Liver (tissue), 9 donors: ENCODE data around the gene RASAL2. TPM values are rescaled to one million over a fixed set of nuclear protein-coding genes. Genes with fewer than 3 reads are reported as not detected.

Experiments
- DNase-seq: peaks from one replicate; pipeline ENCODE4 v3.0.0-alpha.2; 2017; ENCODE audit warnings: low spot score
- H3K27ac ChIP-seq, 2 donors: one replicate each; pipeline ENCODE4 v1.7.0; 2013; ENCODE audit warnings: inconsistent platforms in 2 of 2, low read length in 2 of 2, control low read depth in 1 of 2, low read depth in 1 of 2, mild to moderate bottlenecking in 1 of 2
- H3K27me3 ChIP-seq, 4 donors: one replicate each; pipeline versions ENCODE4 v1.6.1 to v1.7.0; 2013; ENCODE audit warnings: low read length in 3 of 4, inconsistent platforms in 1 of 4, mild to moderate bottlenecking in 1 of 4, moderate library complexity in 1 of 4; ENCODE audit not compliant: control insufficient read depth in 4 of 4, insufficient read depth in 4 of 4
- H3K36me3 ChIP-seq, 4 donors: one replicate each; pipeline versions ENCODE4 v1.6.1 to v1.7.0; 2013; ENCODE audit warnings: low read length in 3 of 4, mild to moderate bottlenecking in 3 of 4, low read depth in 1 of 4, moderate library complexity in 1 of 4; ENCODE audit not compliant: control insufficient read depth in 4 of 4, insufficient read depth in 3 of 4
- H3K4me1 ChIP-seq, 4 donors: one replicate each; pipeline versions ENCODE4 v1.6.1 to v1.7.0; 2013; ENCODE audit warnings: low read length in 3 of 4, mild to moderate bottlenecking in 3 of 4, moderate library complexity in 1 of 4; ENCODE audit not compliant: control insufficient read depth in 4 of 4, insufficient read depth in 4 of 4
- H3K4me3 ChIP-seq, 3 donors: one replicate each; pipeline versions ENCODE4 v1.6.1 to v1.7.0; 2013; ENCODE audit warnings: low read length in 3 of 3, control low read depth in 1 of 3, low read depth in 1 of 3, mild to moderate bottlenecking in 1 of 3
- H3K9ac ChIP-seq, 2 donors: one replicate each; pipeline ENCODE4 v1.7.0; 2013; ENCODE audit warnings: low read length in 2 of 2, mild to moderate bottlenecking in 2 of 2, moderate library complexity in 2 of 2, control low read depth in 1 of 2, low read depth in 1 of 2
- H3K9me3 ChIP-seq, 4 donors: one replicate each; pipeline versions ENCODE4 v1.6.1 to v1.7.0; 2013; ENCODE audit warnings: low read length in 3 of 4; ENCODE audit not compliant: control insufficient read depth in 4 of 4
- EGR1 ChIP-seq, 2 donors: IDR thresholded peaks; 2 replicates each; pipeline ENCODE4 v1.6.1; 2016 to 2018; ENCODE audit warnings: antibody characterized with exemption in 2 of 2, low read depth in 2 of 2
- FOXA1 ChIP-seq: IDR thresholded peaks from 2 replicates; pipeline ENCODE4 v1.6.1; 2016; ENCODE audit warnings: antibody characterized with exemption
- FOXA2 ChIP-seq: IDR thresholded peaks from 2 replicates; pipeline ENCODE4 v1.6.1; 2016; ENCODE audit warnings: antibody characterized with exemption
- GABPA ChIP-seq, 2 donors: IDR thresholded peaks in 1 of 2; conservative IDR thresholded peaks in 1 of 2; 2 replicates each; pipeline ENCODE4 v1.6.1; 2016; ENCODE audit warnings: antibody characterized with exemption in 2 of 2, mild to moderate bottlenecking in 1 of 2, moderate library complexity in 1 of 2
- HNF4A ChIP-seq, 2 donors: conservative IDR thresholded peaks; 2 replicates each; pipeline ENCODE4 v1.6.1; 2016; ENCODE audit warnings: antibody characterized with exemption in 2 of 2, mild to moderate bottlenecking in 2 of 2
- HNF4G ChIP-seq: IDR thresholded peaks from 2 replicates; pipeline ENCODE4 v1.6.1; 2016; ENCODE audit warnings: antibody characterized with exemption
- JUND ChIP-seq, 2 donors: IDR thresholded peaks; 2 replicates each; pipeline ENCODE4 v1.6.1; 2016; ENCODE audit warnings: antibody characterized with exemption in 2 of 2
- MAX ChIP-seq: IDR thresholded peaks from 2 replicates; pipeline ENCODE4 v1.6.1; 2016; ENCODE audit warnings: antibody characterized with exemption
- NR2F2 ChIP-seq: IDR thresholded peaks from 2 replicates; pipeline ENCODE4 v1.6.1; 2016; ENCODE audit warnings: antibody characterized with exemption
- RAD21 ChIP-seq, 2 donors: IDR thresholded peaks; 2 replicates each; pipeline ENCODE4 v1.6.1; 2016; ENCODE audit warnings: antibody characterized with exemption in 2 of 2, mild to moderate bottlenecking in 2 of 2
- REST ChIP-seq: IDR thresholded peaks from 2 replicates; pipeline ENCODE4 v1.6.1; 2016; ENCODE audit warnings: antibody characterized with exemption, mild to moderate bottlenecking
- RXRA ChIP-seq, 2 donors: IDR thresholded peaks; 2 replicates each; pipeline ENCODE4 v1.6.1; 2017 to 2018; ENCODE audit warnings: antibody characterized with exemption in 2 of 2, mild to moderate bottlenecking in 1 of 2
- SP1 ChIP-seq: IDR thresholded peaks from 2 replicates; pipeline ENCODE4 v1.6.1; 2018; ENCODE audit warnings: antibody characterized with exemption, mild to moderate bottlenecking
- TAF1 ChIP-seq: conservative IDR thresholded peaks from 2 replicates; pipeline ENCODE4 v1.6.1; 2016; ENCODE audit warnings: antibody characterized with exemption, mild to moderate bottlenecking
- WGBS: extraction: QIAGEN DNeasy Blood & Tissue Kit; methylation state at CpG from one replicate; pipeline ENCODE4 v1.1.7; 2013; 5-methylcytosine and 5-hydroxymethylcytosine counted together
- polyA plus RNA-seq, 2 donors: library from polyadenylated mRNA; stranded (reverse) in 1 of 2; unstranded in 1 of 2; fragments of 200-250 nt in 1 of 2; fragments of >200 nt in 1 of 2; fragmentation: Nextera tagmentation in 1 of 2; extraction: Ambion mirVana in 1 of 2; gene quantifications; one replicate each; pipeline versions ENCODE4 v1.2.1 to v1.2.3, GENCODE V29; 2013 to 2015
- total RNA-seq, 2 donors: library from RNA; depleted of rRNA; stranded (reverse); fragments of >200 nt; gene quantifications; one replicate each; pipeline ENCODE4 v1.2.3, GENCODE V29; 2014
- TF ChIP-seq, protein P1 (sequence below): IDR thresholded peaks from 2 replicates; pipeline ENCODE4 v1.6.1; 2016; ENCODE audit warnings: antibody characterized with exemption
- TF ChIP-seq, protein P2 (sequence below): fragments of 150-350 bp; IDR thresholded peaks from 2 replicates; pipeline ENCODE4 v1.5.1; 2017; ENCODE audit warnings: improper control_type of control experiment, low read depth, low read length; ENCODE audit not compliant: missing input control
- donor health status: healthy.
- donor health status: healthy.
- donor health status: healthy.
- donor health status: healthy.
- donor health status: healthy.

Gene RASAL2
- total and polyA plus RNA-seq, 4 donors, result 1.8 to 8.1 (median 4.1) TPM

DNA sequence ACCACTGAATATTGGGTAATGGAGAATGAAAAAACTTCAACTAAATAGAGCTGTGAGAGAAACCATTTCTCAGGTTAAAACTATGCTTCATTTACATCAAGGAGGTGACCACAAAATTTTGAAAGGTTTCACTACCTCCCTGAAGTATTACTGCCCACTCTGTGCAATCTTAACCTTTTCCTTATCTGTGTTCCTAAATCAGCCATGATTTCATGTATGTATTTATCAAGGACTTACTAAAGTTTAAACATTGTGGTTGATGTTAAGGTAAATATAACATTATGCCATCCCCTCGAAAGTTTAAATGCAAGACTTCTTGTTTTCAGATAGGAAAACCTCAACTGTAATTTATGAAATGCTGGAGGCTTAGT lies 318.5 kb downstream of the RASAL2 start:
- Histone ChIP-seq H3K36me3 (no peaks in the 10 kb centered on the region), H3K27me3 (no peaks in the 10 kb centered on the region), H3K4me3 (no peak overlapping the region), H3K9me3 (no peaks in the 10 kb centered on the region), H3K4me1 (no peaks in the 10 kb centered on the region), H3K9ac (no peak overlapping the region), H3K27ac (no peak overlapping the region)
- WGBS, result 83% methylated on average over 1 of the region's 1 CpG
- no peak for TF ChIP-seq JUND (IDR thresholded peaks at IDR 0.05)
- TF ChIP-seq FOXA1, result no peak
- no peak for TF ChIP-seq HNF4A (conservative IDR thresholded peaks at IDR 0.05)
- no peak for TF ChIP-seq HNF4G
- TF ChIP-seq MAX, result no peak
- TF ChIP-seq, protein P1, sequence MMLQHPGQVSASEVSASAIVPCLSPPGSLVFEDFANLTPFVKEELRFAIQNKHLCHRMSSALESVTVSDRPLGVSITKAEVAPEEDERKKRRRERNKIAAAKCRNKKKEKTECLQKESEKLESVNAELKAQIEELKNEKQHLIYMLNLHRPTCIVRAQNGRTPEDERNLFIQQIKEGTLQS, result no peak
- TF ChIP-seq FOXA2, result no peak
- TF ChIP-seq GABPA (IDR thresholded peaks at IDR 0.05 in 1 of 2, conservative IDR thresholded peaks at IDR 0.05 in 1 of 2), result no peak
- TF ChIP-seq, protein P2, sequence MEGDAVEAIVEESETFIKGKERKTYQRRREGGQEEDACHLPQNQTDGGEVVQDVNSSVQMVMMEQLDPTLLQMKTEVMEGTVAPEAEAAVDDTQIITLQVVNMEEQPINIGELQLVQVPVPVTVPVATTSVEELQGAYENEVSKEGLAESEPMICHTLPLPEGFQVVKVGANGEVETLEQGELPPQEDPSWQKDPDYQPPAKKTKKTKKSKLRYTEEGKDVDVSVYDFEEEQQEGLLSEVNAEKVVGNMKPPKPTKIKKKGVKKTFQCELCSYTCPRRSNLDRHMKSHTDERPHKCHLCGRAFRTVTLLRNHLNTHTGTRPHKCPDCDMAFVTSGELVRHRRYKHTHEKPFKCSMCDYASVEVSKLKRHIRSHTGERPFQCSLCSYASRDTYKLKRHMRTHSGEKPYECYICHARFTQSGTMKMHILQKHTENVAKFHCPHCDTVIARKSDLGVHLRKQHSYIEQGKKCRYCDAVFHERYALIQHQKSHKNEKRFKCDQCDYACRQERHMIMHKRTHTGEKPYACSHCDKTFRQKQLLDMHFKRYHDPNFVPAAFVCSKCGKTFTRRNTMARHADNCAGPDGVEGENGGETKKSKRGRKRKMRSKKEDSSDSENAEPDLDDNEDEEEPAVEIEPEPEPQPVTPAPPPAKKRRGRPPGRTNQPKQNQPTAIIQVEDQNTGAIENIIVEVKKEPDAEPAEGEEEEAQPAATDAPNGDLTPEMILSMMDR, result no peak
- TF ChIP-seq RXRA (IDR thresholded peaks at IDR 0.05), result no peak
- DNase-seq, result no peak

DNA sequence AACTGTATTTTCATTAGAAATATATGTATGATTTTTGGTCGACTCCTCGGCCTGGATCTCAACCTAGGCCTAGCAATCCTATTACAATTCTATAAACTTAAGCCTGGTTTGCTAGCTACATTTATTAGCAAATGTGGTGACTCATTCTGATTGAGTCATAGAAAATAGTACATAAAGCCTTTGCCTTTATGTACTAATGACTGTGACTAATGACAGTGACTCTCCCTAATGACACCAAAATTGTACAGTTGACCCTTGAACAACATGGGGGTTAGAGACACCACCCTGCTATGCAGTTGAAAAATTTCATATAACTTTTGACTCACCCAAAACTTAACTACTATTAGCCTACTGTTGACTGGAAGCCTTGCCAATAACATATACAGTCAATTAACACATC lies 324.0 kb downstream of the RASAL2 start:
- no peak for DNase-seq
- over 99% methylated on average over 2 of the region's 2 CpGs for WGBS
- Histone ChIP-seq H3K27me3 (no peaks in the 10 kb centered on the region), H3K27ac (no peak overlapping the region), H3K4me3 (no peak overlapping the region), H3K9me3 (no peaks in the 10 kb centered on the region), H3K4me1 (no peaks in the 10 kb centered on the region), H3K36me3 (no peaks in the 10 kb centered on the region), H3K9ac (no peak overlapping the region)
- TF ChIP-seq SP1 (no peak), TAF1 (no peak)
- TF ChIP-seq, protein P2, result no peak

DNA sequence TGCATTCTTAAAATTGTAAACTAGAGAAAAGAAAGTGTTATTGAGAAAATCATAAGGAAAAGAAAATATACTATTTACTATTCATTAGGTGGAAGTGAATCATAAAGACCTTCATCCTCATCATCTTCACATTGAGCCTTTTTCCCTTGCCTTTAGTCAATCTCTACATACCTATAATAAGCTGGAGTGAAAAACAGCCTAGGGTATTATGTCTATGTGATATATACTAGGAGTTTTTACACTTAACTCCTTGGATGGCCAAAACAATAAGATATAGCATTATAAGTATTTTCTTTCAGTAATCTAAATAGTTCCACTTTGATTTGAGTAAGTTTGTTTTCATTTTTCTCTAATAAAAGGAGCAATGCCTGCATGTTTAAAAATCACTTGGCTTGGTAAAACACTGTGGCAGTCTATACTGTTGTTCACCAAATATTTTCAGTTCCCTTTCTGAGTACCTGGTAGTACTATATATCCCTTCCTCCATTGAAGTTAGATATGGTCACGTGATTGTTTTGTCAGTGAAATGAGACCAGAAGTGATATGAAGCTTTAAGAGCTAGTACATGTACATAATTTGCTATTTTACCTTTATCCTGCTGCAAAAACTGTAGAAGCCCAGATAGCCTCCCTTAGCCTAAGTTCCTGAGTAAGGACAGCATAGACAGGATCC lies 324.5 kb downstream of the RASAL2 start:
- no peaks in the 10 kb centered on the region for H3K27me3 ChIP-seq
- H3K36me3 ChIP-seq, result no peaks in the 10 kb centered on the region
- DNase-seq, result no peak
- no peaks in the 10 kb centered on the region for H3K4me1 ChIP-seq
- H3K9me3 ChIP-seq, result no peaks in the 10 kb centered on the region
- no peak overlapping the region for H3K4me3 ChIP-seq
- no peak overlapping the region for H3K27ac ChIP-seq
- H3K9ac ChIP-seq, result no peak overlapping the region
- WGBS, result 95% methylated on average over 1 of the region's 1 CpG
- TF ChIP-seq, protein P2, result no peak
- TF ChIP-seq HNF4G (no peak), RXRA (IDR thresholded peaks at IDR 0.05) (no peak), NR2F2 (no peak), FOXA2 (no peak), RAD21 (IDR thresholded peaks at IDR 0.05) (no peak), MAX (no peak), REST (no peak), EGR1 (IDR thresholded peaks at IDR 0.05; ENCODE audit: low read depth in 2 of 2) (no peak)
- TF ChIP-seq, protein P1, result no peak
